K562 (cell line): ENCODE measurements around the gene MBD5. TPM values are rescaled to one million over a fixed set of nuclear protein-coding genes. Genes with fewer than 3 reads are reported as not detected.

Experiments
- ATAC-seq: fragments of 200-7000 bp; cut with Tn5 transposase; 3 replicates; pipeline ENCODE4 v1.9.1; 2020; ENCODE audit warnings: moderate library complexity
- BruUV-seq: library from RNA; stranded (reverse); fragments of 400-500 nt; replicated peaks from 2 replicates; lab custom pipeline; 2021; lab: Mats Ljungman, UMichigan
- CTCF ChIA-PET: fragments of 300-600 bp; formaldehyde crosslinking; extraction: SDS; loops from one replicate; lab custom pipeline; 2021; ENCODE audit warnings: low intra/inter-chr PET ratio; lab: Yijun Ruan, JAX
- POLR2A ChIA-PET: fragments of 300-600, 350-650 bp; sonication (Branson Sonifier 250); formaldehyde crosslinking; extraction: SDS; loops from one replicate; lab custom pipeline; 2021; ENCODE audit warnings: antibody characterized with exemption, inconsistent platforms; lab: Yijun Ruan, JAX
- DNase-seq, 4 experiments: peaks; one replicate each; pipeline versions ENCODE4 v3.0.0 to v3.0.0-alpha.2; 2011 to 2018; ENCODE audit warnings: low spot score in 3 of 4, mixed read lengths in 3 of 4; ENCODE audit errors: extremely low read depth in 1 of 4
- FAIRE-seq: peaks from 2 replicates; lab custom pipeline; 2011; peaks lifted over from hg19 to GRCh38; lab: Jason Lieb, UNC
- H2AFZ ChIP-seq: 2 replicates; pipeline ENCODE4 v1.6.0; 2011; ENCODE audit warnings: low read depth, low read length, control low read depth, inconsistent platforms
- H3K27ac ChIP-seq: fragments of 200-600 bp; 3 replicates; pipeline ENCODE4 v1.8.0; 2011; ENCODE audit warnings: low read depth, mild to moderate bottlenecking, control low read depth, inconsistent platforms, low read length, moderate library complexity, mixed read lengths; ENCODE audit errors: extremely low read depth
- H3K27me3 ChIP-seq, 2 experiments: fragments of 300-600 bp in 1 of 2; 2 replicates in 1 of 2; 3 replicates in 1 of 2; pipeline versions ENCODE4 v1.6.0 to v1.8.0; 2011; ENCODE audit warnings: inconsistent platforms in 2 of 2, low read length in 2 of 2, mild to moderate bottlenecking in 1 of 2, mixed read lengths in 1 of 2, moderate library complexity in 1 of 2; ENCODE audit not compliant: control insufficient read depth in 2 of 2, insufficient read depth in 2 of 2
- H3K36me3 ChIP-seq: fragments of 300-600 bp; 3 replicates; pipeline ENCODE4 v1.8.0; 2011; ENCODE audit warnings: mild to moderate bottlenecking, low read length, inconsistent platforms; ENCODE audit not compliant: control insufficient read depth, insufficient read depth
- H3K4me1 ChIP-seq, 2 experiments: fragments of 200-600 bp in 1 of 2; replicated peaks in 1 of 2; 2 replicates in 1 of 2; 3 replicates in 1 of 2; pipeline versions ENCODE4 v1.5.1 to v1.8.0; 2011; ENCODE audit warnings: inconsistent platforms in 2 of 2, low read length in 2 of 2, mild to moderate bottlenecking in 1 of 2, mixed read lengths in 1 of 2, moderate library complexity in 1 of 2; ENCODE audit not compliant: control insufficient read depth in 2 of 2, insufficient read depth in 2 of 2
- H3K4me2 ChIP-seq: 2 replicates; pipeline ENCODE4 v1.6.1; 2011; ENCODE audit warnings: low read length, control low read depth, inconsistent platforms, mixed read lengths; ENCODE audit not compliant: insufficient read depth
- H3K4me3 ChIP-seq: fragments of 200-600 bp; sonication (generic), shearing (Covaris generic); 2 replicates; pipeline ENCODE4 v1.5.1; 2016; ENCODE audit warnings: control low read depth, inconsistent platforms
- H3K79me2 ChIP-seq: fragments of 200-600 bp; 3 replicates; pipeline ENCODE4 v1.8.0; 2011; ENCODE audit warnings: low read length, inconsistent platforms; ENCODE audit not compliant: control insufficient read depth, insufficient read depth
- H3K9ac ChIP-seq, 2 experiments: 2 replicates each; pipeline versions ENCODE4 v1.6.0 to v1.6.1; 2011; ENCODE audit warnings: low read depth in 2 of 2, low read length in 2 of 2, control low read depth in 1 of 2, inconsistent platforms in 1 of 2, mild to moderate bottlenecking in 1 of 2, mixed read lengths in 1 of 2; ENCODE audit not compliant: insufficient read depth in 1 of 2
- H3K9me1 ChIP-seq: one replicate; pipeline ENCODE4 v1.6.0; 2011; ENCODE audit warnings: inconsistent platforms, mild to moderate bottlenecking, low read length, moderate library complexity; ENCODE audit not compliant: control insufficient read depth, insufficient read depth
- H3K9me3 ChIP-seq: replicated peaks from 2 replicates; pipeline ENCODE4 v1.5.1; 2011; ENCODE audit warnings: low read depth, low read length, inconsistent platforms; ENCODE audit not compliant: control insufficient read depth, insufficient read depth
- H4K20me1 ChIP-seq: replicated peaks from 2 replicates; pipeline ENCODE4 v1.6.1; 2011; ENCODE audit warnings: low read length, inconsistent platforms, mixed read lengths; ENCODE audit not compliant: control insufficient read depth, insufficient read depth
- GATA2 ChIP-seq: sonication (generic); formaldehyde crosslinking; IDR thresholded peaks from 2 replicates; pipeline ENCODE4 v1.4.0; 2020; ENCODE audit warnings: mild to moderate bottlenecking, missing genetic modification reagents
- HNRNPH1 ChIP-seq: fragments of 200-400 bp; formaldehyde crosslinking; optimal IDR thresholded peaks from 2 replicates; pipeline ENCODE3; 2017; ENCODE audit warnings: low read depth, mild to moderate bottlenecking, low read length, moderate library complexity
- HNRNPK ChIP-seq: fragments of 200-400 bp; formaldehyde crosslinking; IDR thresholded peaks from one replicate; pipeline ENCODE4 v1.6.1; 2018; ENCODE audit warnings: mild to moderate bottlenecking, low read depth, low read length; ENCODE audit not compliant: poor library complexity, severe bottlenecking
- JUNB ChIP-seq: fragments of 450-650 bp; formaldehyde crosslinking; conservative IDR thresholded peaks from 2 replicates; pipeline ENCODE4 v1.4.0; 2020; ENCODE audit warnings: mild to moderate bottlenecking
- LEF1 ChIP-seq: fragments of 450-650 bp; IDR thresholded peaks from 2 replicates; pipeline ENCODE4 v1.6.1; 2016; ENCODE audit warnings: mild to moderate bottlenecking
- MAFF ChIP-seq: IDR thresholded peaks from 2 replicates; pipeline ENCODE4 v1.6.1; 2012; ENCODE audit warnings: low read length, improper control_type of control experiment
- NCOA2 ChIP-seq, 2 experiments: fragments of 450-650 bp; IDR thresholded peaks; 2 replicates each; pipeline ENCODE4 v1.6.1; 2018; ENCODE audit warnings: mild to moderate bottlenecking in 2 of 2, moderate library complexity in 1 of 2; ENCODE audit not compliant: partially characterized antibody in 2 of 2
- SIRT6 ChIP-seq: IDR thresholded peaks from one replicate; pipeline ENCODE4 v1.6.1; 2012; ENCODE audit warnings: low read depth, mild to moderate bottlenecking, control low read depth, inconsistent platforms, low read length, moderate library complexity
- ZNF146 ChIP-seq: IDR thresholded peaks from one replicate; pipeline ENCODE4 v1.6.1; 2018; ENCODE audit warnings: missing compliant biosample characterization; ENCODE audit not compliant: unreplicated experiment
- ZNF398 ChIP-seq: fragments of 250-450 bp; sonication (Bioruptor Pico); IDR thresholded peaks from 2 replicates; pipeline ENCODE4 v1.8.0; 2021; ENCODE audit warnings: moderate library complexity, mild to moderate bottlenecking, inconsistent platforms
- ZNF507 ChIP-seq: conservative IDR thresholded peaks from 2 replicates; pipeline ENCODE4 v1.6.1; 2017; ENCODE audit warnings: missing genetic modification characterization, missing compliant biosample characterization
- WGBS: fragments of 100-300 bp; shearing (Covaris generic); methylation state at CpG from one replicate; pipeline ENCODE4 v1.1.6; 2016; ENCODE audit warnings: low coverage, mixed read lengths; ENCODE audit not compliant: insufficient coverage; ENCODE audit errors: missing lambda C conversion rate; 5-methylcytosine and 5-hydroxymethylcytosine counted together
- in situ Hi-C: fragments of 300-500 bp; cut with MboI; formaldehyde crosslinking; loops from 4 replicates; pipeline ENCODE4 v1.15.0; 2018; ENCODE audit warnings: inconsistent platforms, mixed read lengths
- intact Hi-C: fragments of 100-400 bp; cut with micrococcal nuclease; formaldehyde crosslinking; loops from 2 replicates; pipeline ENCODE4 v1.14.2; 2022
- polyA plus RNA-seq, 8 experiments: library from polyadenylated mRNA; depleted of rRNA in 4 of 8; stranded (reverse) in 5 of 8; unstranded in 3 of 8; fragments of >200 nt; fragmentation: Nextera tagmentation in 2 of 8; fragmentation: Illumina TruSeq in 1 of 8; extraction: Ambion mirVana in 2 of 8; extraction: Trizol in 1 of 8; gene quantifications; 2 replicates each; pipeline versions ENCODE4 v1.2.1 to v1.2.3, GENCODE V29; 2011 to 2014; ENCODE audit warnings: inconsistent platforms in 1 of 8, missing spikeins in 1 of 8
- total RNA-seq, 7 experiments: library from RNA; depleted of rRNA in 6 of 7; stranded (reverse); fragments of >200 nt in 6 of 7; fragmentation: Illumina TruSeq in 2 of 7; extraction: Trizol in 2 of 7; gene quantifications; 2 replicates each; pipeline versions ENCODE4 v1.2.1 to v1.2.3, GENCODE V29; 2011 to 2021; ENCODE audit warnings: low replicate concordance in 1 of 7
- TF ChIP-seq, protein P1 (sequence below), 2 experiments: fragments of 450-650 bp in 1 of 2; sonication (generic) in 1 of 2; formaldehyde crosslinking; conservative IDR thresholded peaks; 2 replicates each; pipeline versions ENCODE4 v1.4.0 to v1.8.1; 2020 to 2022; ENCODE audit warnings: mild to moderate bottlenecking in 1 of 2, missing genetic modification reagents in 1 of 2
- TF ChIP-seq, protein P2 (sequence below): sonication (generic); formaldehyde crosslinking; IDR thresholded peaks from 2 replicates; pipeline ENCODE4 v1.8.0; 2022; ENCODE audit warnings: mild to moderate bottlenecking, missing genetic modification reagents, borderline replicate concordance
- TF ChIP-seq, protein P3 (sequence below), 2 experiments: fragments of 150-350 bp in 1 of 2; IDR thresholded peaks; 2 replicates each; pipeline ENCODE4 v1.6.1; 2012 to 2016; ENCODE audit warnings: low read depth in 2 of 2, low read length in 2 of 2, mild to moderate bottlenecking in 1 of 2, moderate library complexity in 1 of 2

Gene MBD5
- total and polyA plus RNA-seq, 9 of the 15 experiments (the other 6 are each of a cell fraction or from before 2014, with no cell fraction given): 3.4 to 14.5 (median 9.0) TPM

- intact Hi-C loops: no loop called here
- no peak for TF ChIP-seq ZNF146
- no peak for TF ChIP-seq LEF1
- no peak for TF ChIP-seq GATA2 (CRISPR knock-in tag)
- no peak for TF ChIP-seq HNRNPK
- TF ChIP-seq MAFF: no peak
- no peak for TF ChIP-seq JUNB
- no peak for TF ChIP-seq ZNF507 (tag)
- no peak for TF ChIP-seq ZNF398
- no peak for TF ChIP-seq NCOA2 (IDR thresholded peaks at IDR 0.05; ENCODE audit: partially characterized antibody in 2 of 2)
- no peak for TF ChIP-seq HNRNPH1
- TF ChIP-seq, protein P1, sequence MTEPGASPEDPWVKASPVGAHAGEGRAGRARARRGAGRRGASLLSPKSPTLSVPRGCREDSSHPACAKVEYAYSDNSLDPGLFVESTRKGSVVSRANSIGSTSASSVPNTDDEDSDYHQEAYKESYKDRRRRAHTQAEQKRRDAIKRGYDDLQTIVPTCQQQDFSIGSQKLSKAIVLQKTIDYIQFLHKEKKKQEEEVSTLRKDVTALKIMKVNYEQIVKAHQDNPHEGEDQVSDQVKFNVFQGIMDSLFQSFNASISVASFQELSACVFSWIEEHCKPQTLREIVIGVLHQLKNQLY (CRISPR knock-in tag; conservative IDR thresholded peaks at IDR 0.05): no peak
- TF ChIP-seq, protein P2, sequence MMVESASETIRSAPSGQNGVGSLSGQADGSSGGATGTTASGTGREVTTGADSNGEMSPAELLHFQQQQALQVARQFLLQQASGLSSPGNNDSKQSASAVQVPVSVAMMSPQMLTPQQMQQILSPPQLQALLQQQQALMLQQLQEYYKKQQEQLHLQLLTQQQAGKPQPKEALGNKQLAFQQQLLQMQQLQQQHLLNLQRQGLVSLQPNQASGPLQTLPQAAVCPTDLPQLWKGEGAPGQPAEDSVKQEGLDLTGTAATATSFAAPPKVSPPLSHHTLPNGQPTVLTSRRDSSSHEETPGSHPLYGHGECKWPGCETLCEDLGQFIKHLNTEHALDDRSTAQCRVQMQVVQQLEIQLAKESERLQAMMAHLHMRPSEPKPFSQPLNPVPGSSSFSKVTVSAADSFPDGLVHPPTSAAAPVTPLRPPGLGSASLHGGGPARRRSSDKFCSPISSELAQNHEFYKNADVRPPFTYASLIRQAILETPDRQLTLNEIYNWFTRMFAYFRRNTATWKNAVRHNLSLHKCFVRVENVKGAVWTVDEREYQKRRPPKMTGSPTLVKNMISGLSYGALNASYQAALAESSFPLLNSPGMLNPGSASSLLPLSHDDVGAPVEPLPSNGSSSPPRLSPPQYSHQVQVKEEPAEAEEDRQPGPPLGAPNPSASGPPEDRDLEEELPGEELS: no peak
- no peak for TF ChIP-seq SIRT6
- TF ChIP-seq, protein P3, sequence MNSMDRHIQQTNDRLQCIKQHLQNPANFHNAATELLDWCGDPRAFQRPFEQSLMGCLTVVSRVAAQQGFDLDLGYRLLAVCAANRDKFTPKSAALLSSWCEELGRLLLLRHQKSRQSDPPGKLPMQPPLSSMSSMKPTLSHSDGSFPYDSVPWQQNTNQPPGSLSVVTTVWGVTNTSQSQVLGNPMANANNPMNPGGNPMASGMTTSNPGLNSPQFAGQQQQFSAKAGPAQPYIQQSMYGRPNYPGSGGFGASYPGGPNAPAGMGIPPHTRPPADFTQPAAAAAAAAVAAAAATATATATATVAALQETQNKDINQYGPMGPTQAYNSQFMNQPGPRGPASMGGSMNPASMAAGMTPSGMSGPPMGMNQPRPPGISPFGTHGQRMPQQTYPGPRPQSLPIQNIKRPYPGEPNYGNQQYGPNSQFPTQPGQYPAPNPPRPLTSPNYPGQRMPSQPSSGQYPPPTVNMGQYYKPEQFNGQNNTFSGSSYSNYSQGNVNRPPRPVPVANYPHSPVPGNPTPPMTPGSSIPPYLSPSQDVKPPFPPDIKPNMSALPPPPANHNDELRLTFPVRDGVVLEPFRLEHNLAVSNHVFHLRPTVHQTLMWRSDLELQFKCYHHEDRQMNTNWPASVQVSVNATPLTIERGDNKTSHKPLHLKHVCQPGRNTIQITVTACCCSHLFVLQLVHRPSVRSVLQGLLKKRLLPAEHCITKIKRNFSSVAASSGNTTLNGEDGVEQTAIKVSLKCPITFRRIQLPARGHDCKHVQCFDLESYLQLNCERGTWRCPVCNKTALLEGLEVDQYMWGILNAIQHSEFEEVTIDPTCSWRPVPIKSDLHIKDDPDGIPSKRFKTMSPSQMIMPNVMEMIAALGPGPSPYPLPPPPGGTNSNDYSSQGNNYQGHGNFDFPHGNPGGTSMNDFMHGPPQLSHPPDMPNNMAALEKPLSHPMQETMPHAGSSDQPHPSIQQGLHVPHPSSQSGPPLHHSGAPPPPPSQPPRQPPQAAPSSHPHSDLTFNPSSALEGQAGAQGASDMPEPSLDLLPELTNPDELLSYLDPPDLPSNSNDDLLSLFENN (IDR thresholded peaks at IDR 0.05; ENCODE audit: low read depth in 2 of 2, low read length in 2 of 2): no peak
Observed at GRCh38 chr2:148461876-148462275, 441.0 kb downstream of the MBD5 start.

More at GRCh38 chr2:148461876-148462275, 441.0 kb downstream of the MBD5 start:
- Histone ChIP-seq H3K27me3 (no peaks in the 10 kb centered on the region), H3K27ac (no peak overlapping the region), H3K36me3 (no peaks in the 10 kb centered on the region), H3K9ac (no peak overlapping the region), H4K20me1 (no peaks in the 10 kb centered on the region), H3K4me3 (no peak overlapping the region), H3K4me2 (no peak overlapping the region), H3K79me2 (no peaks in the 10 kb centered on the region), H3K9me3 (no peaks in the 10 kb centered on the region), H3K9me1 (no peaks in the 10 kb centered on the region), H3K4me1 (no peaks in the 10 kb centered on the region), H2AFZ (no peak overlapping the region)
- BruUV-seq: no TSS peak
- FAIRE-seq (no peak), ATAC-seq (no peak), DNase-seq (no peak)
- in situ Hi-C loops: no loop called here
- CTCF ChIA-PET: no interaction called here
- 5% methylated on average over 4 of the region's 4 CpGs for WGBS
- POLR2A ChIA-PET: no interaction called here
